Spinal cord (tissue), 10 donors: ENCODE results near the gene TRMT10B. TPM values are rescaled to one million over a fixed set of nuclear protein-coding genes. Genes with fewer than 3 reads are reported as not detected.

Experiments used
- DNase-seq, 6 donors: peaks; one replicate each; pipeline versions ENCODE4 v3.0.0 to v3.0.0-alpha.2; 2013 to 2015; ENCODE audit warnings: low spot score in 6 of 6, low read depth in 4 of 6
- H3K27ac ChIP-seq: one replicate; pipeline ENCODE4 v1.5.1; 2013; ENCODE audit warnings: low read depth, low read length, control low read depth
- H3K27me3 ChIP-seq: one replicate; pipeline ENCODE4 v1.6.1; 2013; ENCODE audit warnings: low read length; ENCODE audit not compliant: control insufficient read depth, insufficient read depth
- H3K36me3 ChIP-seq: one replicate; pipeline ENCODE4 v1.6.1; 2013; ENCODE audit warnings: low read length; ENCODE audit not compliant: control insufficient read depth, insufficient read depth
- H3K4me1 ChIP-seq: one replicate; pipeline ENCODE4 v1.6.1; 2013; ENCODE audit warnings: low read length; ENCODE audit not compliant: control insufficient read depth, insufficient read depth
- H3K4me3 ChIP-seq: one replicate; pipeline ENCODE4 v1.5.1; 2013; ENCODE audit warnings: low read depth, low read length, control low read depth
- H3K9me3 ChIP-seq: one replicate; pipeline ENCODE4 v1.6.1; 2013; ENCODE audit warnings: low read length; ENCODE audit not compliant: control insufficient read depth, insufficient read depth
- WGBS: methylation state at CpG from one replicate; pipeline ENCODE4 v1.1.5; 2013; ENCODE audit warnings: missing lambda C conversion rate; ENCODE audit not compliant: insufficient coverage; 5-methylcytosine and 5-hydroxymethylcytosine counted together
- polyA plus RNA-seq, 2 donors: library from polyadenylated mRNA; unstranded; fragments of 120-200 nt; gene quantifications; one replicate each; pipeline ENCODE4 v1.2.1, GENCODE V29; 2013; ENCODE audit not compliant: insufficient read length in 2 of 2
- total RNA-seq, 2 donors: library from RNA; depleted of rRNA in 1 of 2; stranded (reverse); fragments of 120-200 nt in 1 of 2; fragments of >200 nt in 1 of 2; gene quantifications; one replicate each; pipeline versions ENCODE4 v1.2.3 to v1.2.4, GENCODE V29; 2013 to 2014
- donor health status: healthy.

TRMT10B gene
- total and polyA plus RNA-seq, 4 donors = 4.8 to 22.5 (median 11.7) TPM

DNA sequence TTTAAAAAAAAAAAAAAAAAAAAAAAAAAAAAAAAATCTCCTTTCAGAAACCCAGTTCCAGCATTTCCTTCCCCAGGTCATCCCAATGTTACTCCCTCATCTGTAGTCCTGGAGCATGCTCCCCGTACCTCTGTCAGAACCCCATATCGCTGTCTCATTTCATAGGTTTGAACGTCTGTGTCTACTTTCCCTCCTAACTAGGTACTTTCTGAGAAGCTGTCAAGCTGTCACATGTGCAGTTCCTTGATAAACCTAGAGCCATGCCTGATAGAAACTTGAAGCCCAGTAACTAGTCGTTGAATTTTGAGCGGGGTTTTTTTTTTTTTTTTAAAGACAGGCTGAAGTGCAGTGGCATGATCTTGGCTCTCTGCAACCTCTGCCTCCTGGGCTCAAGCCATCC, 15.7 kb downstream of the TRMT10B start:
- H3K27me3 ChIP-seq = no peaks in the 10 kb centered on the region
- H3K27ac ChIP-seq = no peak overlapping the region
- 91% methylated on average over 4 of the region's 5 CpGs for WGBS
- no peak overlapping the region for H3K4me3 ChIP-seq
- no peak for DNase-seq
- no peaks in the 10 kb centered on the region for H3K9me3 ChIP-seq
- H3K4me1 ChIP-seq = no peaks in the 10 kb centered on the region
- peaks cover 22% of the 10 kb centered on the region for H3K36me3 ChIP-seq

DNA sequence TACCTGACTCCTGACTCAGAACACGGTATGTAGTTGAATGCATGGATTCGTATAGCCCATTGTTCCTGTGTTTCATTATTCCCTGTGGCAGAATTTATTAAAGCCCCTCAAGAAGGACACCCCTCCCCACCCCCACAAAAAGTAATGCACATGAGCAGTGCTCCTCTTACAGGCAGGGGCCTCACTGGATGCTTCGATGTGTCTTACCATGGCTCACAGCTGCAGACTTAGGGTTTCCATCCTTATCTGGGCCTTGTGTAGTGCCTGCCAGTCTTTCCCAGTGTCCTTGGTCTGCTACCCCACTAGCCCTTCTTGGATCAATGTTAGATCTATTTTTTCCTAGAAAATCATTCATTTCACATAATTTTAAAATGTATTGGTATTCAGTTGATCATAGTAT, 16.4 kb downstream of the TRMT10B start:
- Histone ChIP-seq H3K36me3 (peaks cover 20% of the 10 kb centered on the region), H3K27me3 (no peaks in the 10 kb centered on the region), H3K4me1 (no peaks in the 10 kb centered on the region), H3K4me3 (no peak overlapping the region), H3K9me3 (no peaks in the 10 kb centered on the region), H3K27ac (no peak overlapping the region)
- DNase-seq = no peak
- WGBS = 88% methylated on average over 3 of the region's 3 CpGs

DNA sequence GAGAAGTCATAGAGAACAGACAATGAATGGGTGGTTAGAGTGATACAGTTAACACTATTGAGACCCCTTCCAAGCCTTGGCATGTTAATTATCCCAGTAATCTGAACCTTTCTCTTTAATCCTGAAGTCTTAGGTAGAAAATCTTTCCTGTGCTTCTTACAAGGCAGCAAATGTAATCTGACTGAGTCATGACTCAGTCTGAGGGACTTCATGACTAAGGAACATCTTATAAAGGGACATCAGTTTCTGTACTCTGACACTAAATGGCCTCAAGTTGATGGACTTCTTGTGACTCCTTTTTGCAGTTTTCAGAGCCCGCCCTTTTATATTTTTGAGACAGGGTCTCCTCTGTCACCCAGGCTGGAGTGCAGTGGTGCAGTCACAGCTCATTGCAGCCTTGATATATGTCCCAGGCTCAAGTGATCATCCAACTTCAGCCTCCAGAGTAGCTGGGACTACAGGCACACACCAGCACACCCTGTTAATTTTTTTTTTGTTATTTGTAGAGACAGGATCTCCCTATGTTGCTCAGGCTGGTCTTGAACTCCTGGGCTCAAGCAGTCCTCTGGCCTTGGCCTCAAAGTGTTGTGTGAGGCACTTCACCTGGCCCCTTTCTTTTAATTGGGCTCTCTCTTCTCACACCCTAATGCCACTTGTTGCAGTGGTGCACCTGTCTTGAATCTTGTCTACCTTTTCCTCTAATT, 21.8 kb downstream of the TRMT10B start:
- peaks cover 46% of the 10 kb centered on the region for H3K36me3 ChIP-seq
- no peaks in the 10 kb centered on the region for H3K4me1 ChIP-seq
- no peaks in the 10 kb centered on the region for H3K9me3 ChIP-seq
- H3K4me3 ChIP-seq = no peak overlapping the region
- no peak for DNase-seq
- H3K27me3 ChIP-seq = no peaks in the 10 kb centered on the region
- H3K27ac ChIP-seq = no peak overlapping the region
- WGBS = 92% methylated on average over 1 of the region's 1 CpG

DNA sequence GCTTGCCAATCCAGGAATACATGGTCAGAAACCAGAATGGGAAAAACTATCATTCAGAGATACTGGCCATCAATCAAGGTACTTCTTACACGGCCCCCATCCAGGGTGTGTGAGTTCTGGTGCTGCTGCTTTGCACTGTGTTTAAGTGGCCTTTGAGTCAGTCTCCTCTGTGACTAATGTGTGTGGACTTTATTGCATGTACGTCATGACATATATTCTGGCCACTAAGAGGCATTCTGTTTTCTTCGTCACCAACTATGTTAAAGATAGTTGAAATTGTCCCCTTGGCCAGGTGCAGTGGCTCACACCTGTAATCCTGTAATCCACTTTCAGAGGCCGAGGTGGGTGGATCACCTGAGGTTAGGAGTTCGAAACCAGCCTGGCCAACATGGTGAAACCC, 22.7 kb downstream of the TRMT10B start:
- peaks cover 45% of the 10 kb centered on the region for H3K36me3 ChIP-seq
- WGBS = 100% methylated on average over 4 of the region's 5 CpGs

DNA sequence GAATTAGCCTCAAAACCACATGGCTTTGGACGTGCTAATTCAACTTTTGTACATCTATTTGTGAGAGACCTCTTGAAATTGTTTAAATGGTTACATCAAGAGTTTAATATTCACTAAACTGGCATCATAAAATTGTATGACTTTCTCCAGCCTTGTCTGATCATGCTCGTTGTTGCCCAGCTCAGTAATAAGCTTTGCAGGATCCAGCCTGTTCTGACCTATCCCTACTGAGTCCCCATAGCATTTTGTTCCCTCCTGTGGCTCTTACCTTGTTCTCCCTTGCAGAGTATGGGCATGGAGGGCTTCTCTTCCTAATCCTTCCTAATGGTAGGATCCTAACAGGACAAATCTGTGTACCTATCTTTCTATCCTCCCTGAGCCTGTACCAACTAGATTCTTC, 24.9 kb downstream of the TRMT10B start:
- 100% methylated on average over 1 of the region's 2 CpGs for WGBS
- no peaks in the 10 kb centered on the region for H3K4me1 ChIP-seq
- peaks cover 40% of the 10 kb centered on the region for H3K36me3 ChIP-seq
- H3K27ac ChIP-seq = no peak overlapping the region
- no peak overlapping the region for H3K4me3 ChIP-seq
- DNase-seq = no peak
- no peaks in the 10 kb centered on the region for H3K27me3 ChIP-seq
- no peaks in the 10 kb centered on the region for H3K9me3 ChIP-seq

More for the DNA sequence above, 22.7 kb downstream of the TRMT10B start:
- H3K27me3 ChIP-seq = no peaks in the 10 kb centered on the region
- H3K9me3 ChIP-seq = no peaks in the 10 kb centered on the region
- no peak overlapping the region for H3K4me3 ChIP-seq
- DNase-seq = no peak
- no peaks in the 10 kb centered on the region for H3K4me1 ChIP-seq
- H3K27ac ChIP-seq = no peak overlapping the region

DNA sequence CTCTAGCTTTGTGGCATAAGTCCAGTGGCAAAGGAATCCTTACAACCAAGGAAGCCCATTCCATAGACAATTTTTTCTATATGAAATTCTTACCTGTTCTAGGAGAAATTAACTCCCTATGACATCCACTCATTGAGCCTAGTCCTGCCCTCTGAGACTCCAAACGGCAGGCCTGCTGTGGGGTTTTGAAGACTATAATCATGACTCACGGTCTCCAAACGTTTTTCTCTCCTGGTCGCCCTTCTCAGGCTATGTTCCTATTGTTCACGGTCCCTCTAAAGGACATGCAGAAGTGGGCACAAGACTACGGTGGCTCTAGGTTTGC, 30.6 kb downstream of the TRMT10B start:
- Histone ChIP-seq H3K4me3 (peak overlapping the region; percentile 82), H3K9me3 (no peaks in the 10 kb centered on the region), H3K36me3 (peaks cover 16% of the 10 kb centered on the region), H3K27ac (no peak overlapping the region), H3K27me3 (peaks cover 4% of the 10 kb centered on the region), H3K4me1 (peaks cover 5% of the 10 kb centered on the region)
- DNase-seq = peak in 1 of 6 donors; percentile 2
- 3% methylated on average over 6 of the region's 6 CpGs for WGBS

DNA sequence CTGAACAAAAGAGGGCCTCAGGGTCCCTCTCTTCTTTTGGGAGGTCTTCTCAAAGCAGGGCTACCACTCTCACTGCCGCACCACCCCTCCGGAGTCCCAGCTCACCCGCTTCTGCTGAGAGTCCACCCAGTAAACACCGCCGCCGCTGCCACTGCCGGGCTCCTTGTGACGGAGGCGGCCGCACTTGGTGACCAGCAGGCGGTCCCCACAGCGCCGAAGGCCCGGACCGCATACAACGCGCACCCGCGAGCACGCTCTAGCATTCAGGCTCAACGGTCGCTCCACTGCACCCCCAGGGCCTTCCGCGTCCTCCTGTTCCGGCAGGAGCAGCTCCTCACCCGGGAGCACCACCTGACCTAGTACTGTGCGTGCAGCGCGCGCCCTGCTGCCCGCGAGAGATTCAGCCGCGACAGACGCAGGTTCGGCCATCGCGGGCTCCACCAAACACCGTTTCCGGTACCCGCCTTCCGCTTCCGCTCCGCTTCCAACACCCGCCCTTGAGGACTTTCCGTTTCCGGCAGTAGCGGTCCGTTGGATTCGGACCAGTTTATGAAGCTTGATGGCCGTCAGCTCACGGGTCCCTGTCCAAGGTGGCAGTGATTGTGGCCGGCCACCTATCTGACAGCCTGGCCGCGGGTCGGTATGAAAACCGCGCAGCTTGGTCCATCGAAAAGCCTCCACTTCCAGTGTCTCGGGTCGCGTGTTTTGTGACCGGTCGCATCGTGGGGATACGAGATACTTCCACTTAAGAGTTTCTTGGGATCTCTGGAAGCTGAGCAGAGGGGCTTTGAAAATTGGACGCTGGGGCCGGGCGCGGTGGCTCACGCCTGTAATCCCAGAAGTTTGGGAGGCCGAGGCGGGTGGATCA, 31.2 kb downstream of the TRMT10B start, which contains the start of gene EXOSC3:
EXOSC3 (minus strand) TSS at position 449 of the 868 bp plus-strand sequence; CDS start at position 429, 20 bp downstream.
- Histone ChIP-seq H3K36me3 (peaks cover 16% of the 10 kb centered on the region), H3K4me3 (peak within 1 kb of the TSS; percentile 82), H3K27ac (peak within 1 kb of the TSS; percentile 59), H3K4me1 (peaks cover 5% of the 10 kb centered on the region), H3K9me3 (no peaks in the 10 kb centered on the region), H3K27me3 (peaks cover 4% of the 10 kb centered on the region)
- WGBS = under 1% methylated on average over 71 of the region's 73 CpGs
- DNase-seq = peak; percentile 76 to 96 (median 82)

DNA sequence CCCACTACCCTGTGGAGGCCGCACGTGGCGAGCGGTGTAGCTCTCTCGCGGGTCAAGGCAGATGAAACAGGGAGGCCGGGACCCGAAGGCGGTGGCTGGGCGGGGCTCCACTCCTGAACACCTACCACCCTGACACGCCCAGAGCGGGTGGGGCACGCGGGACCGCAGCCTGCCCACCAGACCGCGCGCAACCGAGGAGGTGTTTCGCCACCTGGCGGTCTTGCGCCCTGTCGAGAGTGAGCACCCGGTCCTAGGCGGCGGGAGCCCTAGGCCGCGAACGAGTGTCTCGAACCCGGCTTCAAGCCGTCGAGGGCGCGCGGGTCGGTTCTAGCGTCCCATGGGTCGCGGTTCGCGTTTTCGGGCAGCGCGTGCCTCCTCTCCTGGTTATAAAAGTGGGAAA, 33.5 kb downstream of the TRMT10B start:
- WGBS = 45% methylated on average over 45 of the region's 45 CpGs
- peaks cover 5% of the 10 kb centered on the region for H3K4me1 ChIP-seq
- no peaks in the 10 kb centered on the region for H3K9me3 ChIP-seq

DNA sequence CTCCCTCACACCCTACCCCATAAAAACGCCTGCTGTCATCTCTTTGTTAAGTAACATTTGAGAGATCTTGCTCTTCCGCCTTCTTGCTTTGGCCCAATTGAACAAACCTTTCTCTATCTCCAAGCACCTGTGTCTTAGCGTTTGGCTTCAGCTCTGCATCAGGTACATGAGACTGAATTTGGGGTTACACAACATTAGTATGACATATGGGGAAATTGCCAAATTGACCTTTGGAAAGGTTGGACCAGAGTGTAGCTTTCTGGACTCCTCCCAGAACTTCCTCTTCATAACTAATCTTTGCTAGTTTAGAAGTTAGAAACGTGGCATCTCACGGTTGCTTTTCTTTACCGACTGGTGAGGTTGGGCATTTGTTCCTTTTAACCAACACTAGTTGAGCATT, 34.7 kb downstream of the TRMT10B start:
- H3K4me3 ChIP-seq = no peak overlapping the region
- peaks cover 4% of the 10 kb centered on the region for H3K27me3 ChIP-seq
- H3K4me1 ChIP-seq = peaks cover 5% of the 10 kb centered on the region
- peaks cover 6% of the 10 kb centered on the region for H3K36me3 ChIP-seq
- no peaks in the 10 kb centered on the region for H3K9me3 ChIP-seq
- no peak for DNase-seq
- no peak overlapping the region for H3K27ac ChIP-seq
- WGBS = 76% methylated on average over 2 of the region's 6 CpGs

More for the DNA sequence above, 33.5 kb downstream of the TRMT10B start:
- Histone ChIP-seq H3K36me3 (peaks cover 12% of the 10 kb centered on the region), H3K27ac (no peak overlapping the region), H3K27me3 (peaks cover 4% of the 10 kb centered on the region), H3K4me3 (no peak overlapping the region)
- no peak for DNase-seq
